BLaER1 (cell line): Measurements from ENCODE around the gene ZNF202.

Experiments used
- H3K27ac ChIP-seq: shearing (Covaris generic); formaldehyde crosslinking; 2 replicates; pipeline ENCODE4 v1.8.1; 2022
- H3K27me3 ChIP-seq: shearing (Covaris generic); formaldehyde crosslinking; 2 replicates; pipeline ENCODE4 v1.8.1; 2022
- H3K36me3 ChIP-seq: shearing (Covaris generic); formaldehyde crosslinking; 2 replicates; pipeline ENCODE4 v1.8.1; 2022
- H3K4me1 ChIP-seq: shearing (Covaris generic); formaldehyde crosslinking; 2 replicates; pipeline ENCODE4 v1.8.1; 2022
- H3K4me2 ChIP-seq: shearing (Covaris generic); formaldehyde crosslinking; 2 replicates; pipeline ENCODE4 v1.8.1; 2022
- H3K4me3 ChIP-seq: shearing (Covaris generic); formaldehyde crosslinking; 2 replicates; pipeline ENCODE4 v1.8.1; 2022
- H3K9ac ChIP-seq: shearing (Covaris generic); formaldehyde crosslinking; 2 replicates; pipeline ENCODE4 v1.8.1; 2022
- H3K9me3 ChIP-seq: shearing (Covaris generic); formaldehyde crosslinking; 2 replicates; pipeline ENCODE4 v1.8.1; 2022
- H4K20me1 ChIP-seq: shearing (Covaris generic); formaldehyde crosslinking; 2 replicates; pipeline ENCODE4 v1.8.1; 2022
- Cebpa-rat ChIP-seq: shearing (Covaris generic); IDR thresholded peaks from 2 replicates; pipeline ENCODE4 v1.8.1; 2022

Gene ZNF202

DNA sequence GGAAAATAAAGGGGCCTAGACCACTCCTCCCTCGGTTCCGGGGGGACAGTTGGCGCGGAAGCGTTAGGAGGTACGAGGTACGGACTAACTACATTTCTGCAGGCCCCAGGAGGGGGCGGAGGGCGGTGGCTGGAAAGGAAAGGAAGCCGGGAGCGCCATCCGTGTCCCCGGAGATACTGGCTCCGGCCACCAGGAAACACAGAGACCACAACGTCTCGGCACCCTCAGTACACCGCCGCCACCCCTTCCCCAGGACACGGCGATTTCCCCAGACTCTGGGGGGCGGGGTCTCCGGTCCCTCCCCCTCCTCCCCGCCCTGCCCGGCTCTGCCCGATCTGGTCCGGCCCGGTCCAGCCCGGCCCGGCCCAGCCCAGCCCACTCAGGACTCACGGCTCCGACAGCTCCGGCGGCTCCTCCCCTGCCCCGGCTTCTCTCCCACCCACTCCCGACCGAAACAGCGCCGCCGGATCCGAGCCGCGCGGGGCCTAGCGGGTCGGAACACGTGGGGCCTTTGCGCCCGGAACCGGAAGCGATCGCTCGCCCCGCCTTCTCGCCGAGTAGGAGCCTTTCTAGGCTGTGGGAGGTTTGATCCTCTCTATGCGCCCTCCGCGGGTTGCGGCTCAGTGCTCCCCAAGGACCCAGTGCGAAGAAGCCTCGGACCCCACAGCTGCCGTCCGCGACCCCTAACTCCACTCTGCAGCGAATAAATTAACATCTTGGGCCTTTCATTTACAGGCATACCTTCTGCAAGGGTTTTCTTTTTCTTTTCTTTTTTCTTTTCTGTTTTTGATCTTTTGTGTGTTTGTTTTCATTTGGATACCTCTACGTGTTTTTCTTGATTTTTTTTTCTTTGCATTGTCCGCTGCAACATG, at the start of gene ZNF202:
ZNF202 (minus strand) TSS at position 502 of the 872 bp plus-strand sequence. CDS start 10,772 bp downstream, outside the sequence.
- Histone ChIP-seq H4K20me1 (peaks cover 34% of the 10 kb centered on the region), H3K9me3 (peaks cover 22% of the 10 kb centered on the region), H3K27me3 (no peaks in the 10 kb centered on the region), H3K4me1 (peaks cover 26% of the 10 kb centered on the region), H3K9ac (peak within 1 kb of the TSS; percentile 83), H3K4me3 (peak within 1 kb of the TSS; percentile 86), H3K4me2 (peak within 1 kb of the TSS; percentile 97), H3K36me3 (peaks cover 35% of the 10 kb centered on the region), H3K27ac (peak within 1 kb of the TSS; percentile 89)
- no peak for TF ChIP-seq Cebpa-rat

DNA sequence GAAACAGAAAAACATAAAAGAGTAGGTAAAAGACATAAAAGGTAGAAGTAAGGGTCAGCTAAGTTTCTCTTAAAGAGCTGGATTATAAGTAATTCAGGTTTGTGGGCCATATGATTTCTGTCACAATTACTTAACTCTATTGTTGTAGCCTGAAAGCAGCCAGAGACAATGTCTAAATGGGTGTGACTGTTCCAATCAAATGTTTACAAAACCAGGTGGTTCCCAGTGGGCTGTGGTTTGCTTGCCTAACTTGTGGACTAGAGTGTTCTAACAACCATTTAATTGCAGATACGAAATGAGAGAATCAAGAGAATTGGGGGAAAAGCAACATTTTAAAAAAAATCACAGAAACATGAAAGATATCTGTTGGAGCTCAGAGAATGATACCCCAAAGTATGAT, 42.1 kb upstream of the ZNF202 start:
- H3K9me3 ChIP-seq, result peaks cover 3% of the 10 kb centered on the region; the same call in 1 of the 2 replicates
- H3K27ac ChIP-seq, result no peak overlapping the region
- no peaks in the 10 kb centered on the region for H3K27me3 ChIP-seq
- no peaks in the 10 kb centered on the region for H3K36me3 ChIP-seq
- H3K4me2 ChIP-seq, result no peak overlapping the region
- H3K4me3 ChIP-seq, result no peak overlapping the region
- TF ChIP-seq Cebpa-rat, result no peak
- H4K20me1 ChIP-seq, result no peaks in the 10 kb centered on the region
- no peak overlapping the region for H3K9ac ChIP-seq
- H3K4me1 ChIP-seq, result peaks cover 9% of the 10 kb centered on the region

DNA sequence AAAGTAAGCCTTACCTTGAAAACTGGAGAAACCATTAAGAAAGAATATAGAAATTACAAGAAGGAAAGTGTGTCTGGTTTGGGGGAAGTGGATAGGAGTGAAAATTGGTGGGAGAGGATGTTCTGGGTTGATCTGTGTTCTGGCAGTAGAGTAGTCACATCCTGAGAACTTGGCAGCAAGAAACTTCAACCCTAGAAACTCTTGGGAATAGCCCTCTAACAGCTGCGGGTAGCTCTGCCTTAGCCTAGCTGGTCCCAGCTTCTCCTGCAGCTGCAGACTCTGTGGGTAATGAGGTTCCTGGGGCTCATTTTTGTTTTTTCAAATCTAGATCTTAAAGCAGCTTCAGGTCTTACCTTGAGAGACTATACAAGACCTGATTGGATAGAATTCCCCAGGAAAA, 37.1 kb upstream of the ZNF202 start:
- Histone ChIP-seq H3K36me3 (no peaks in the 10 kb centered on the region), H3K27me3 (no peaks in the 10 kb centered on the region), H3K4me3 (no peak overlapping the region), H3K9ac (no peak overlapping the region), H3K27ac (no peak overlapping the region), H4K20me1 (no peaks in the 10 kb centered on the region), H3K4me2 (peak overlapping the region; percentile 28), H3K4me1 (peaks cover 15% of the 10 kb centered on the region), H3K9me3 (peaks cover 14% of the 10 kb centered on the region)
- TF ChIP-seq Cebpa-rat, result no peak

GRCh38 chr11:123775715-123776549, 34.5 kb upstream of the ZNF202 start:
- no peak overlapping the region for H3K9ac ChIP-seq
- no peaks in the 10 kb centered on the region for H3K36me3 ChIP-seq
- H4K20me1 ChIP-seq, result no peaks in the 10 kb centered on the region
- peaks cover 27% of the 10 kb centered on the region for H3K9me3 ChIP-seq
- no peak overlapping the region for H3K4me2 ChIP-seq
- peaks cover 15% of the 10 kb centered on the region for H3K4me1 ChIP-seq
- TF ChIP-seq Cebpa-rat, result no peak
- H3K4me3 ChIP-seq, result no peak overlapping the region
- H3K27ac ChIP-seq, result no peak overlapping the region
- no peaks in the 10 kb centered on the region for H3K27me3 ChIP-seq

DNA sequence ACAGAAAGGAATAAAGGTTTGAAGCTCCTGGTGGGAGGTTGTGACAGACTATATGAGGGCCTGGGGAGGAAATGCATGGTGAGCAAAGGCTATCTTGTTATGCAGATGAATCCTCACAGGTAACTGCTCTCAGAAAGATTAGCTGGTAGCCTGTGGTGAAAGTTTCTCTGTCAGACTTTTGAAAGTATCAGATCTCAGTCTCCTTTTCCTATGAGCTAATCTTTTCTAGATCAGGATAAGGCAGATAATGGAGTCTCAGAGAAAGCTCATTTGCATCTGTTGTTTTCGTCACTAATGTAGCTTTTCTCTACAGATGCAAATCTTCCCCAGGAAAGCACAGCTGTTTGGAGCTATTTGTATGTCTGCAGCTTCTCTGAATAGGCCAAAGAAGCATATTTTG, 33.8 kb upstream of the ZNF202 start:
- Histone ChIP-seq H3K4me2 (no peak overlapping the region), H3K4me3 (no peak overlapping the region), H3K9me3 (peaks cover 27% of the 10 kb centered on the region), H3K27ac (no peak overlapping the region), H3K9ac (no peak overlapping the region), H3K27me3 (no peaks in the 10 kb centered on the region), H3K4me1 (peaks cover 15% of the 10 kb centered on the region), H4K20me1 (no peaks in the 10 kb centered on the region), H3K36me3 (no peaks in the 10 kb centered on the region)
- no peak for TF ChIP-seq Cebpa-rat

DNA sequence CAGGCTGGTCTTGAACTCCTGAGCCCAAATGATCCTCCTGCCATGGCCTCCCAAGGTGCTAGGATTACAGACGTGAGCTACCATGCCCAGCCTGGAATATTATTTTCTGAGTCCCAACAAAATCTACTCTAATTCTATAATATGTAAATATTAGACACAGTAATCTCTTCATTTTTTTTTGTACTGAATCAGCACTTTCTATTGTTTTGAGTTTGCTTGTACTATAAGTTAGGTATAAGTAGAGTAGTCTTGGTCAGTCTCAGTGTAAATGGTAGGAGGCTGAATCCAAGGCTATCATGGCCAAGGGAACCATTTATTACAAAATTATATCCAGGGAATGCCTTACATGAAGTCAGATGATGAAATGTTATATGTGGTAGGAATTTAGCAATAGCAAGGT, 32.5 kb upstream of the ZNF202 start:
- Histone ChIP-seq H3K9me3 (peaks cover 27% of the 10 kb centered on the region), H3K36me3 (no peaks in the 10 kb centered on the region), H3K9ac (no peak overlapping the region), H3K4me2 (no peak overlapping the region), H3K27me3 (no peaks in the 10 kb centered on the region), H3K4me3 (no peak overlapping the region), H3K4me1 (peaks cover 11% of the 10 kb centered on the region), H4K20me1 (no peaks in the 10 kb centered on the region), H3K27ac (no peak overlapping the region)
- TF ChIP-seq Cebpa-rat, result no peak

DNA sequence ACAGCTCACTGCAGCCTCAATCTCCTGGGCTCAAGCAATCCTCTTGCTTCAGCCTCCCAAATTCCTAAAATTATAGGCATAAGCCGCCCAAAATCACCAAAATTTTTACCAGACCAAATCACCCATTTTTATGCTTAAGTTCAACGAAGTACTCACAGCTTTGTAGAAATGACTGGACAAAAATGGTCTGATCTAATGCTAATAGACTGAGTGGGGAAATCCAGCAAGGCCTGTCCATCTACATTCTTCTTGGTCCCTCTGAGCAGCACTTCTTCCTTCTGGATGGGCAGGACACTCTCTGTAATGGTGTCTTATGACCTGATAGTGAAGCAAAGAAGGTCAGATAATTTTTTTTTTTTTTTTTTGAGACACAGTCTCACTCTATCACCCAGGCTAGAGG, 31.6 kb upstream of the ZNF202 start:
- Histone ChIP-seq H3K4me1 (peaks cover 1% of the 10 kb centered on the region), H3K36me3 (no peaks in the 10 kb centered on the region), H4K20me1 (no peaks in the 10 kb centered on the region), H3K4me2 (no peak overlapping the region), H3K4me3 (no peak overlapping the region), H3K27me3 (no peaks in the 10 kb centered on the region), H3K9me3 (peaks cover 27% of the 10 kb centered on the region), H3K9ac (no peak overlapping the region), H3K27ac (no peak overlapping the region)
- TF ChIP-seq Cebpa-rat, result no peak

GRCh38 chr11:123771664-123772063, 30.2 kb upstream of the ZNF202 start:
- H3K27ac ChIP-seq, result no peak overlapping the region
- H3K36me3 ChIP-seq, result no peaks in the 10 kb centered on the region
- no peaks in the 10 kb centered on the region for H3K4me1 ChIP-seq
- H3K4me3 ChIP-seq, result no peak overlapping the region
- H3K9ac ChIP-seq, result no peak overlapping the region
- peaks cover 27% of the 10 kb centered on the region for H3K9me3 ChIP-seq
- H3K4me2 ChIP-seq, result no peak overlapping the region
- no peaks in the 10 kb centered on the region for H3K27me3 ChIP-seq
- no peak for TF ChIP-seq Cebpa-rat
- no peaks in the 10 kb centered on the region for H4K20me1 ChIP-seq

GRCh38 chr11:123770712-123771111, 29.3 kb upstream of the ZNF202 start:
- no peaks in the 10 kb centered on the region for H3K4me1 ChIP-seq
- no peak overlapping the region for H3K4me3 ChIP-seq
- no peaks in the 10 kb centered on the region for H4K20me1 ChIP-seq
- peaks cover 27% of the 10 kb centered on the region for H3K9me3 ChIP-seq
- H3K9ac ChIP-seq, result no peak overlapping the region
- no peak for TF ChIP-seq Cebpa-rat
- H3K27me3 ChIP-seq, result no peaks in the 10 kb centered on the region
- H3K36me3 ChIP-seq, result no peaks in the 10 kb centered on the region
- no peak overlapping the region for H3K27ac ChIP-seq
- no peak overlapping the region for H3K4me2 ChIP-seq

DNA sequence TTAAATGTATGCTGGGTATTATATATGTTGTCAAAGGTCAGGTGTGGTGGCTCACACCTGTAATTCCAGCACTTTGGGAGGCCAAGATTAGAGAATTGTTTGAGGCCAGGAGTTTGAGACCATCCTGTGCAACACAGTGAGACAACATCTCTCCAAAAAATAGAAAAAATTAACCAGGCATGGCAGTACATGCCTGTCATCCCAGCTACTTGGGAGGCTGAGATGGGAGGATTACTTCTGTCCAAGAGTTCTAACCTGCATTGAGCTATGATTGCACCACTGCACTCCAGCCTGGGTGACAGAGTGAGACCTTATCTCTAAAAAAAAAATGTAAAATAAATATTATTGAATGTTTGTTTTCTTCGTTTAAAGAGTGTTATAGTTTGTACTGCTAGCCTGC, 24.1 kb upstream of the ZNF202 start:
- Histone ChIP-seq H3K27me3 (no peaks in the 10 kb centered on the region), H4K20me1 (no peaks in the 10 kb centered on the region), H3K36me3 (no peaks in the 10 kb centered on the region), H3K9me3 (peaks cover 19% of the 10 kb centered on the region), H3K4me1 (no peaks in the 10 kb centered on the region), H3K4me3 (no peak overlapping the region), H3K9ac (no peak overlapping the region), H3K27ac (no peak overlapping the region), H3K4me2 (no peak overlapping the region)
- no peak for TF ChIP-seq Cebpa-rat
